SH-SY5Y (cell line): ENCODE results near the gene CTBP1.

Experiments
- GATA2 ChIP-seq: IDR thresholded peaks from 2 replicates; pipeline ENCODE4 v1.6.1; 2011; ENCODE audit warnings: mild to moderate bottlenecking, low read depth, low read length
- GATA3 ChIP-seq: IDR thresholded peaks from 2 replicates; pipeline ENCODE4 v1.6.1; 2011; ENCODE audit warnings: low read depth, mild to moderate bottlenecking, low read length, moderate library complexity

DNA sequence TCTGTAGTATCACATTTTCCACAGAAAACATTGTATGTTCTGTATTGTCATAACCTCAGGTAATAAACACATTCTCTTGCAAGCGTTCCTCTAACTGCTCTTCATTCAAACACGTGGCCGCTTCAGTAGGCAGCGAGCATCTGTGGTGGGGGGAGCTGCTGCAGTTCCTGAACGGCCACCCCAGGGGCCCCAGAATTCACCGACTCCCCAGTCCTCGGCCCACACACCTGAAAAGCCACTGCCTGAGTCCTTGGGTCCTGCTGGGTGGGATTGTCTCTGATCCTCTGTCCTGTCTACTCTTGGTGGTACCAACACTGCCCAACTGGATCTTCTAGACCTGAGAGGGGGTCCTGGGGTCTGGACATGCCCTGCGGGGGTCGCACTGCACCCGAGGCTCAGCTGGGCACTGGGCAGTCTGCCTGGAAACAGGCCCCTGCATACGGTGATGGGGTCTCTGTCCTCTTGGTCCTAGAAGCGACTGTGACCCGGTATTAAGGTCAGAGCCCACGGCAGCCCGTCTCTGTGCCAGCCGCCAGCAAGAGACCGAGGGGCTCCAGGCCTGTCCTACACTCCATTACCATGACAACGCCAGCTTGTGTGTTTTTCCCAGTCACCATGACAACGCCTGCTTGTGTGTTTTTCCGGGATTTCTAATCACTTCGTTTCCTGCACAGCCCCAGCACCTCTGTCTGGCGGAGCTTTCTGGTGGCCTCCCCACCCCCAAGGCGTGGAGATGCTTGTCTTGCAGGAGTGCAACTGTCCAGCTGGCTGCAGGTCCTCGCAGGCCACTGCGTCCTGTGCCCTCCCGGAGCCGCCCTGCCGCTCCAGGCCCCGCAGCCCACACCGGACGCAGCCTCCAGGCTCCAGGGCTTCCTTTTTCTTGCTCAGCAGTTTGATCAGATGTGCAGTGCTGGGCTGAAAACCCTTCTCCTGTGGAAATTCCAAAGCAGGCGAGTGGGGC is 16.0 kb downstream of the CTBP1 start:
- TF ChIP-seq GATA3 (no peak), GATA2 (peak; percentile 84)
